ENCODE results near the gene OR1C1.
"Not testable (repeated sequence)": the region's sequence is repeated elsewhere in the genome, so short reads cannot be mapped to it uniquely, and the experiment has no call there.

The OR1C1 gene

GRCh38 chr1:247716546-247716945, 43.8 kb downstream of the OR1C1 start, which contains the start of gene OR6F1:
Gene OR6F1 (minus strand): TSS chr1:247716646. CDS start chr1:247712755, 3,891 bp downstream.
- Histone ChIP-seq H3K27ac (ENCODE audit: low read depth, low read length) (no peak within 1 kb of the TSS), H3K4me1 (ENCODE audit: control insufficient read depth, insufficient read depth, low read length) (no peaks in the 10 kb centered on the region), H3K36me3 (ENCODE audit: control insufficient read depth, insufficient read depth, low read length) (no peaks in the 10 kb centered on the region), H3K4me3 (ENCODE audit: low read length) (no peak within 1 kb of the TSS), H3K9ac (ENCODE audit: low read length) (no peak within 1 kb of the TSS), H3K27me3 (ENCODE audit: control insufficient read depth, insufficient read depth, low read length) (no peaks in the 10 kb centered on the region)

GRCh38 chr1:247713753-247714152, 46.6 kb downstream of the OR1C1 start:
- H3K27me3 ChIP-seq (ENCODE audit: control insufficient read depth, insufficient read depth, low read length), result no peaks in the 10 kb centered on the region

GRCh38 chr1:247710681-247711080, 49.7 kb downstream of the OR1C1 start:
- H3K9ac ChIP-seq (ENCODE audit: low read length); H3K4me1 ChIP-seq (ENCODE audit: control insufficient read depth, insufficient read depth, low read length); H3K36me3 ChIP-seq (ENCODE audit: control insufficient read depth, insufficient read depth, low read length); H3K4me3 ChIP-seq (ENCODE audit: low read length); H3K27me3 ChIP-seq (ENCODE audit: control insufficient read depth, insufficient read depth, low read length); H3K27ac ChIP-seq (ENCODE audit: low read depth, low read length): not testable (repeated sequence)

More at GRCh38 chr1:247713753-247714152, 46.6 kb downstream of the OR1C1 start:
- Histone ChIP-seq H3K4me3 (ENCODE audit: low read length) (no peak overlapping the region), H3K36me3 (ENCODE audit: control insufficient read depth, insufficient read depth, low read length) (no peaks in the 10 kb centered on the region), H3K27ac (ENCODE audit: low read depth, low read length) (no peak overlapping the region), H3K4me1 (ENCODE audit: control insufficient read depth, insufficient read depth, low read length) (no peaks in the 10 kb centered on the region), H3K9ac (ENCODE audit: low read length) (no peak overlapping the region)
